Measurements from ENCODE around the gene PTPRE.

GRCh38 chr10:127881262-127881661 is 25.6 kb upstream of the PTPRE start:
- no peak for TF ChIP-seq CTCF (IDR thresholded peaks at IDR 0.05)
- TF ChIP-seq POLR2A (IDR thresholded peaks at IDR 0.05): no peak
